ENCODE results near the gene ACTG1. TPM values are rescaled to one million over a fixed set of nuclear protein-coding genes. Genes with fewer than 3 reads are reported as not detected.
A peak's percentile ranks its signal among the peaks of the same experiment; 100 is the strongest.

The ACTG1 gene
- total RNA-seq, 2 experiments from 2014 or later, result 3,566 to 4,759 TPM

DNA sequence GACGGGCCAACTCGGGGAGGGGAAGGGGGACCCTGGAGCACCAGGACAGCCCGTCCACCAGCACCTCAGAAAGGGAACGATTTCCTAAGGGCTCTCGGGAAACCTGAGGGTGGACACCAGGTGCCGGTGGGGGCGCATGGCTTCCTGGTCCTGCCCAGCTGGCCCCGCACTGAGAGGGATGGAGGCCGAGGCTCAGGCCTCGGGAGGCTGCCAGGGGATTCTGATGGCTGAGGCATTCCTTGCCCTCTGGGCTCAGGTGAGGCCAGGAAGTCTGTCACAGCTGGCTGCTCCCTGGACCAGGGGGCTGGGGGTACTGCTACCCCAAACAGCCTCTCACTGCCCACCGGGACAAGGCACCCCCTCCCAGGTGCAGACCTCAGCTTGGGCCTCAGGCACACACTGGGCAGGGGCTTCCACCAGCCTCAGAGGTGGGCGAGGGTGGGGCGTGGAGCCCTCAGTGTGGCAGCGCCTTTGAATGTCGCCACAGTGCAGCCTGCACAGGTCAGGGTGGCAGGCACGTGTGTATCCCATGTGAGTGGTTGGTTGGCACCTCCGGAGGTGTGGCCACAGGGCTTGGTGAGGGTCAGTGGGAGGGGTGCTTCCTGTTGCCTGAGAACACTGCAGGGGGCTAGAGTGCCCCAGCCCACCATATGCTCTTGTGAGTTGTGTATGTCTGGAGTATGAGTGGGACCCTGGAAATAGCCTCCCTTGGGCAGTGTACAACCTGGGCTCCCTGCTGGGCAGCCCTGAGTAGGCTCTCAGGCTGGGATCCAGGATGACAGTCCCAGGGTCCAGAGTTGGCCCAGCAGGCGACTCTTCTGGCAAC lies 11.7 kb upstream of the ACTG1 start:
- Mint-ChIP-seq H3K4me3 (no peak overlapping the region), H3K27ac (no peak overlapping the region), H3K9me3 (ENCODE audit: low read depth) (no peaks in the 10 kb centered on the region), H3K4me1 (peaks cover 3% of the 10 kb centered on the region), H3K36me3 (no peaks in the 10 kb centered on the region), H3K27me3 (peaks cover 5% of the 10 kb centered on the region)
- CTCF ChIA-PET, result no interaction called here
- ATAC-seq, result no peak
- no peak for DNase-seq

DNA sequence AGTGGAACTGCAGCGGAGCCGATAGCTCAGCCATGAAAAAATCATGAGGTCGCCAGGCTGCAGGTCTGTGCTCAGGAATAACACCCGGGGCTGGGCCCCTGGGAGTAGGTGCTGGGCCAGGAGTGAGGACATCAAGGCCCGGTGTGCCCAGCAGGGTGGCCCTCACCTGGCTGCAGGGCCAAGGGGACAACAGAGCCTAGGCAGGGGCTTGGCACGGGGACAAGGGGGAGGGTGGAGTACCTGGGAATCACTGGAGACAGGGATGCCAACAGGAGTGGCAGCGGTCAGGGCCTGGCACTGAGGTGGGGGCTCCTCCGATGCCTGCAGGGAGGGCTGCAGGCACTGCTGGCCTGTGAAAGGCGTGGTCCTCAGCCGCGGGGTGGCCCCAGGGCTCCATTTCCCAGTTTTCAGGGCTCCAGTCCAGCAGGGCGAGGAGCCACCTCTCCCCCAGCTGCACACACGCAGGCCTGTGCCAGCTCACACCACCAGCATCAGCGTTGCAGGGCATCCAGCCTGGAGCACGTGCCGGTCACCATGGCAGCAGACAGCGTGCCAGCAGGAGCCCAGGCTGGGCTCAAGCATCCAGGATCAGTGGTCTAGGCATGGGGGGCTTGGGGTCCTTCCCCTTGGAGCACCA lies 10.9 kb upstream of the ACTG1 start:
- ATAC-seq (no peak), DNase-seq (no peak)
- H3K4me1 Mint-ChIP-seq, result peaks cover 5% of the 10 kb centered on the region
- peaks cover 5% of the 10 kb centered on the region for H3K27me3 Mint-ChIP-seq
- no peaks in the 10 kb centered on the region for H3K36me3 Mint-ChIP-seq
- no peak overlapping the region for H3K4me3 Mint-ChIP-seq
- H3K9me3 Mint-ChIP-seq (ENCODE audit: low read depth), result no peaks in the 10 kb centered on the region
- no peak overlapping the region for H3K27ac Mint-ChIP-seq
- CTCF ChIA-PET, result no interaction called here

DNA sequence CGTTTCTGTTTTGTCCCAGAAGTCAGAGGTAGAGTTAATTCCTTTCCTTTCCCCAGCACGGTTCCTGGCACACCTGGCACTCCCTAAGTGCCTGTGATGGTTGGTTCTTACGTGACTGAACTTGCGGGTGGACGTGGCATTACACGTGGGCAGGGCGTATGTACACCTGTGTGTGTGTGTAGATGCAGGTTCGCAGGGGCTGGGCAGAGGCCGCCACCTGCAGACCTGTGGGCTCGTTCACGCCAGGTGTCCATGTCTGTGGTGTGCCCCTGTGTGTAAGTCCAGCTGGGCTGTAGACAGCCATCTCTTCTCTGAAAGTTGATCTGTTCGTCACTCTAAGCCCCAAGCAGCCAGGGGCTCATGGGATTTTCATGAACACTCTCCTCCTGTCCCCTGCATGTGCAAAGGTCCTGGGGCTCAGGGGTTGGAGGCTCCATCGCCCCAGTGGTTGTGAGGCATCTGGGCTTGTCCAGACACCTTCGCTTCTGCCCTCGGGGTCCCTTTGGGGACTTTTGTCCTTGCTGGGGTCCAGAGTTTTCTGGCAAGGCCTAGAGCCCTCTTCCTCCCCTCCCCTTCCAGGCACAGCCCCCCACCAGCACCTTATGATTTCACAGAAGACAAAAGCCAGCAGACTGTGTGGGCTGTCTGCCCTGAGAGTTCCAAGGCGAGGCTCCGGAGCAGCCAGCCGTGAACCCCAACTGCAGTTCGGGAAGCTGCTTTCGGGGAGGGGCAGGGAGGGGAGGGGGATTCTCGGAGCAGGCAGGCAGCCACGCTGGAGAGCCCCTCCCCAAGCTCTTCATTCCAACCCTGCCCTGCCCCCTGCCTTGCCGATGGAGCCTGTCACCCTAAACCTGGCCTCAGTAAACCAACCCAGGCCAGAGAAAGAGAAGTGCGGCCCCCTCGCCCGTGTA lies 10.1 kb upstream of the ACTG1 start:
- H3K27ac Mint-ChIP-seq, result no peak overlapping the region
- no peaks in the 10 kb centered on the region for H3K9me3 Mint-ChIP-seq (ENCODE audit: low read depth)
- peaks cover 13% of the 10 kb centered on the region for H3K4me1 Mint-ChIP-seq
- H3K36me3 Mint-ChIP-seq, result no peaks in the 10 kb centered on the region
- no peak overlapping the region for H3K4me3 Mint-ChIP-seq
- DNase-seq, result no peak
- peaks cover 5% of the 10 kb centered on the region for H3K27me3 Mint-ChIP-seq
- no peak for ATAC-seq
- CTCF ChIA-PET, result no interaction called here

DNA sequence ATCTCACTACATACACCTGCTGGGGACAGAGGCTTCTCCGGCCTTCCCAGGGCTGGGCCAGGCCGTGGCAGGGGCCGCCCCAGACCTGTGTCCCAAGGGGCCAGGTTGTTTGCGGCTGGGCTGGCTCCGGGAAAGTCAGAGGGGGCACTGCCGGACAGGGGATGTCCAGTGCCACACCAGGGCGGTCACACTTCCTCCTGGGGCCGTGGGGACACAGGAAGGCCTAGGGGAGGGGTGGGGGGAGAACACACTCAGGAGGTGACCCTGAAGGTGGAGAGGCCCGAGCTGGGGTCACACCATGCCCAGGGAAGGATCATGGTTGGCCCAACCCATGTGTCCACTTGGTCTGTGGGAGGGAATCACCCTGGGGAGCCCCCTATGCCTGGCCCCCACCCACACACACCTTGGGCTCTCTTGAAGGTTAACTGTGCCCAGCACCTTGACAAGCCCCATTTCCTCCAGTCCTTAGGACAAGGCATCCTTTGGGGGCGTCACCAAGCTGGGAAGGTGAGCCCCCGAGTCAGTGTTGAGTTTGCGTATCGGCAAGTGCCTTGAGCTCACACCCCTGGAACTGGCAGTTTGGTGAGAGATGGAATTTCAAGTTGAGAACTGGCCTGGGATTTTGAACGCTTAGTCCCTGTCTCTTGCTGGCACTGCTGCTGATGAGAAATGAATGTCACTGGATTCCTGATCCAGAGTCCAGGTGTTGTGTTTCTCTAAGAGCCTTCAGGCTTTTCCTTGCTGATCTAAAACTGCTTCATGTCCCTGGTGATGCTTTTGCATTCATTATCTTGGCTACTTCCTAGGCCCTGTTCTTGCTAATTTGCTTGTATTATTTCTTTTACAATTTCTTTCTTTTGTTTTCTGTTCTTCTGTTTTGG lies 7.7 kb upstream of the ACTG1 start:
- no peak for ATAC-seq

DNA sequence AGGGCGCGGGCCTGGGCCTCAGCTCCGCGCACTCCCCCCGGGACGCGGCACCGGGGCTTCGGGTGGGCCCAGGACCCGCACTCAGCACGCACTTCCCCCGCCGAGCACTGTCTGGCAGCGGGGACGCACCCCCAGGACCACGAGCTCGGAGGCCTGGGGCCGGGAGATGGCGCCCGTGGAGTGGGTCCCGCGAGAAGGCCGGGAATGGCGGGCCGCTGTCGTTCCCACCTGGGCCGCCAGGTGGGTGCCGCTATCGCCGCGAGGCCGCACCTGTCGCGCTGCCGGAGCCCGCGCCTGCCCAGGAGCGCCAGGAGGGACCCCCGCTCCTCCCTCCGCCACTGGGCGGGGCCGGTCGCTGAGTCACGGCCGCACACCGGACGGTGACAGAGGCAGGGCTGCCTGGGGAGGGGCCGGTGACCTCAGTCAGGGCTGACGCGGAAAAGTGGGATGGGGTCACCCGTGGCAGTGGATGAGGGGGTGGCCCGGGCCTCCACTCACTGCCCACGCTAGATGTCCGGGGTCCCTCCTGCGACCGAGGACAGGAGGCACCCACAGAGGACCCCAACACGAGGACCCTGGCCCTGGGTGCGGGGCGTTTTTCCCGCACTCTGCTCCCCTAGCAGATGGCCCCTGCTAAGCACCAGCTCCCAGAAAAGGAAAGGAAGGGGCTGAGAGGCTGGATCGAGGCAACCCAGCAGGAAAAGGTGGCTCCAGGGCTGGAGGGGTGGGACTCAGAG lies 6.9 kb upstream of the ACTG1 start:
- Mint-ChIP-seq H3K27me3 (peaks cover 5% of the 10 kb centered on the region), H3K4me3 (peak overlapping the region; percentile 44), H3K4me1 (peaks cover 34% of the 10 kb centered on the region), H3K27ac (no peak overlapping the region), H3K9me3 (ENCODE audit: low read depth) (no peaks in the 10 kb centered on the region), H3K36me3 (peaks cover 1% of the 10 kb centered on the region)
- DNase-seq (peak; percentile 71), ATAC-seq (peak; percentile 21)
- CTCF ChIA-PET, result interaction anchor here (0.7 to 3.8 kb wide), 13 partner anchors 10 to 185 kb away, joined by 3 to 23 read pairs (median 3); partner anchors contain the start of gene FAAP100

More for the DNA sequence above, 7.7 kb upstream of the ACTG1 start:
- H3K9me3 Mint-ChIP-seq (ENCODE audit: low read depth), result no peaks in the 10 kb centered on the region
- H3K27ac Mint-ChIP-seq, result no peak overlapping the region
- peaks cover 34% of the 10 kb centered on the region for H3K4me1 Mint-ChIP-seq
- H3K27me3 Mint-ChIP-seq, result peaks cover 5% of the 10 kb centered on the region
- H3K36me3 Mint-ChIP-seq, result peaks cover 1% of the 10 kb centered on the region
- DNase-seq, result no peak
- H3K4me3 Mint-ChIP-seq, result no peak overlapping the region
- CTCF ChIA-PET, result interaction anchor here (0.7 to 3.8 kb wide), 4 partner anchors 32 to 81 kb away, joined by 3 to 23 read pairs (median 8); partner anchors contain the start of gene FAAP100

DNA sequence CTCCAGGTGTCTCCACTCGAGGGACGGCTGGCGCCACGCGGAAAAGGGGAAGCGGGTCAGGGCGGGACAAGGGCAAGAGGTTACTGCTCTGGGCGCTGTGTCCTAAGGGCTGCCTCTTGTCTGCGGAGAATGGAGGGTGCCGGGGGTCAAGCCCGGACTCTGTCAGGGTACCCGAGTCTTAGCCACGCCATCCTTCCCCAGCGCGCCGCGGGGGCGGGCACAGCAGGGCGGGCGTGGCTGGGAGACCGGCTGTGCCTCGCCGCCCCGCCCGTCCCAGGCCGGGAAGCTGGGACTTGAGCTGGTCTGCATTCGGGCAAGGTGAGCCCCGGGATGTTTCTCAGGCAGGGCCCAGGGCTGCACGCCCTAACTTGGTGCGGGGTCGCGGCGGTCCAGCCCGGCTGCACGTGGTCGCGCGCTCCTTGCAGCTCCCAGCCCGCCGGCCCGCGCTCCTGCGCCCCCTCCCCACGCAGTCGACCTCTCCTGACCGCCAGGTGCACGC lies 6.2 kb upstream of the ACTG1 start:
- H3K4me1 Mint-ChIP-seq, result peaks cover 34% of the 10 kb centered on the region
- peak; percentile 54 for DNase-seq
- peaks cover 5% of the 10 kb centered on the region for H3K27me3 Mint-ChIP-seq
- peak overlapping the region; percentile 44 for H3K4me3 Mint-ChIP-seq
- CTCF ChIA-PET, result interaction anchor here (0.9 to 4.4 kb wide), 13 partner anchors 9 to 185 kb away, joined by 3 to 23 read pairs (median 4); partner anchors contain the start of gene FAAP100
- H3K9me3 Mint-ChIP-seq (ENCODE audit: low read depth), result no peaks in the 10 kb centered on the region
- H3K36me3 Mint-ChIP-seq, result peaks cover 1% of the 10 kb centered on the region
- ATAC-seq, result peak; percentile 11
- no peak overlapping the region for H3K27ac Mint-ChIP-seq

DNA sequence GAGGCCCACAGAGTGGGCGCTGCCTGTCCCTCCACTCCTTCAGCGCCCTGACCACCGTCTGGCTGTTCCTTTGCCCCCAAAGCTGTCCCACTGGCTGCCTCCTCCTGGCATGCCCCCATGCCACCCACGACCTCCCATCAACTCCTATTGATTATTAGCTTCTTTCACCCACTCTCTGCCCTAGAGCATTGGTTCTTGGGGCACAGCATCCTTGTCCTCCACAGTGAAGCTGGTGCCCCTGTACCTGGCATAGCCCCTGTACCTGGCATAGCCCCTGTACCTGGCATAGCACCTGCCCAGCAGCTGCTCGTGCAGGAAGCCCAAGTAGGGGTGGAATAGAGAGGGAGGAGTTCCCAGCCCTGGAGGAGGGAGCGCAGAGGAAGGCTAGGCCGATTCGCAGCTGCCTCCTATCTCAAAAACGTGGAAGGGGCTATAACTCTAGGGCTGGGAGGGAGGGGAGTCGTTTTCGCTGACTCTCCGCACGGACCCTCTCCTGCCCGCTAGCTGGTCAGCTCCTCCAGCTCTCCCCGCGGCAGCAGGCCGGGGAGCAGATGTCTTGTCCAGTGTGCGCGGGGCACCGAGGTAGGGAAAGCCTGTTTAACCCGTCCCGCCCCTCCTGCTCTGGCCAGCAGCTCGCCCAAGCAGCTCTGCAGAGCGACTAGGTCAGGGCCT lies 5.7 kb upstream of the ACTG1 start:
- Mint-ChIP-seq H3K27me3 (peaks cover 5% of the 10 kb centered on the region), H3K9me3 (ENCODE audit: low read depth) (no peaks in the 10 kb centered on the region), H3K4me3 (peak overlapping the region; percentile 56), H3K4me1 (peaks cover 34% of the 10 kb centered on the region), H3K27ac (peak overlapping the region; percentile 81), H3K36me3 (peaks cover 1% of the 10 kb centered on the region)
- ATAC-seq, result no peak
- DNase-seq, result no peak
- CTCF ChIA-PET, result interaction anchor here (0.9 to 4.4 kb wide), 11 partner anchors 8 to 110 kb away, joined by 3 to 23 read pairs (median 4); partner anchors contain the start of gene FAAP100

DNA sequence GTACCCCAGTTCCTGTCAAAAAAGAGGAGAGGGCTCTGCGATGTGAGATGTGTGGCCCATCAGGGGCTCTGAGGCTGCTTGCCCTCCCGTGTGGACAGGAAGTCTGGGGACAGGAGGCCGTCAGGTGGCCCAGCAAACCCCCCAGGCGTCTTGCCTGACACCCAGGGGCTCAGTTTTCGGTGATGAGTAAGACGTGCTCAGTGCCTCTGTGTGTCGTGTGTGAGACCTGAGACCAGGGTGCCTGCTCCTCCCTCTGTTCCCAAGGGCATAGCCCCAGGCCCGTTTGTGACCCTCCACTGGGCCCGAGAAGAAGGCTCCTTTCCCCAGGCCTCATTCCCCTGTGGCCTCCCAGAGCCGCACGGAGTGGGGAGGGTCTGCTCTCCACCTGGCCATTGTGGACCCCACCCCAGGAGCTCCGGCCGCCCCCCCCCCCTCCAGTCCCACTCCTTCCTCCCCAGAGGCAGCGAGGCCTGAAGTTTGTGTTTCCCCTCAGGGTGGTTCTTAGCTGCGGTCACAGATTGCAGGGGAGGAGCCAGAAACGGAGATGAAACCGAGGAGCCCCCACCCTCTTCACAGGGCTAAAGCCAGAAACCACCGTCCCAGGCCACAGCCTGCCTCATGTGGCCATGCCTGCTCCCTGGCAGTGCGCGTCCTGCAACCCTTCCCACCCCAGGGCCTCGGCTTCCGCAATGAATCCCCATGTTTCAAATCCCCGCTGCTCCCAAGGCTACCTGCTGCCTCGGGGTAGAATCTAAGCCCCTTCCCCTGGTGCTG lies 4.9 kb upstream of the ACTG1 start:
- no peaks in the 10 kb centered on the region for H3K9me3 Mint-ChIP-seq (ENCODE audit: low read depth)
- peaks cover 34% of the 10 kb centered on the region for H3K4me1 Mint-ChIP-seq
- DNase-seq, result peak; percentile 66
- CTCF ChIA-PET, result interaction anchor here (1.0 to 4.4 kb wide), 6 partner anchors 8 to 83 kb away, joined by 3 to 23 read pairs (median 10); partner anchors contain the start of gene FAAP100
- H3K4me3 Mint-ChIP-seq, result peak overlapping the region; percentile 56
- ATAC-seq, result no peak
- peak overlapping the region; percentile 81 for H3K27ac Mint-ChIP-seq
- peaks cover 1% of the 10 kb centered on the region for H3K36me3 Mint-ChIP-seq
- H3K27me3 Mint-ChIP-seq, result peaks cover 3% of the 10 kb centered on the region

DNA sequence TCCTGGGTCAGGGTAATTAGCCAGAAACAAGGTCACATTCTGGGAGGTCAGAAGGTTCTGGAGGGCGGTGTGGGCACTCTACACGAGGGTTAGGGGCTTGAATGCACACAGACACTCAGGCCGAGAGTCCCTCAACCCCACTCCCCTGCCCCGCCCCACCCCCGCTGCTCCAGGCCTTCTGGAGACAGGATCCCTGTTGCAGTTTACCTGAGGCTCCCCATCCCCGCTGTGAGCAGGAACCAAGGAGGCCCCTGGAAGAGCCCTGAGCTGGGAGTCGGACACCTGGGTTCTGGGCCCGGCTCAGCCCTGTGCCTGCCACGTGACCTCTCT lies 4.4 kb upstream of the ACTG1 start:
- peaks cover 5% of the 10 kb centered on the region for H3K36me3 Mint-ChIP-seq
- H3K27ac Mint-ChIP-seq, result peak overlapping the region; percentile 89
- no peaks in the 10 kb centered on the region for H3K27me3 Mint-ChIP-seq
- CTCF ChIA-PET, result interaction anchor here (1.1 to 4.4 kb wide), 3 partner anchors 9 to 84 kb away, joined by 3 to 15 read pairs (median 3); no protein-coding TSS in a partner anchor
- no peaks in the 10 kb centered on the region for H3K9me3 Mint-ChIP-seq (ENCODE audit: low read depth)
- peaks cover 34% of the 10 kb centered on the region for H3K4me1 Mint-ChIP-seq
- H3K4me3 Mint-ChIP-seq, result peak overlapping the region; percentile 94
- ATAC-seq (no peak), DNase-seq (no peak)

DNA sequence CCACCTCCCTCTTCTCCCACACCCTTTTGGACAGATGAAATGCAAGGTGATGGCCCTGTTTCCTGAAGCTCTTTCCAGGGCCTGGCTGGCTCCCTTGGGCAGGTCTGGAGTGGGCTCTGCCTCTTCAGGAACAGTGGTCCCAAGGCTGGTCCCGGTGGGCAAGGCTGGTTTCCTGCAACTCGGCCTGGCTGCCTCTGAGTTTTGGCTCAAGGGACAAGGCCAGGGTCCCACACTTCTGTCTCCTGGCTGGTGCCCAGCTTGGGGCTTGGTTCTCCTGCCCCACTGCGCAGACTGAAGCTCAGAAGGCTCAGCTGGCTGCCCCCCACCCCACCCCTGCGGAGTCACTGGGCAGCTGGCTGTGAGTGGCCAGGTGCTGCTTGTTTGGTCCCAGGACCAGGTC lies 3.8 kb upstream of the ACTG1 start:
- Mint-ChIP-seq H3K27me3 (no peaks in the 10 kb centered on the region), H3K4me1 (peaks cover 34% of the 10 kb centered on the region), H3K4me3 (peak overlapping the region; percentile 94), H3K27ac (peak overlapping the region; percentile 89), H3K9me3 (ENCODE audit: low read depth) (no peaks in the 10 kb centered on the region), H3K36me3 (peaks cover 10% of the 10 kb centered on the region)
- ATAC-seq (no peak), DNase-seq (no peak)
- CTCF ChIA-PET, result interaction anchor here (1.1 to 4.4 kb wide), 4 partner anchors 10 to 84 kb away, joined by 3 to 15 read pairs (median 4); partner anchors contain the start of gene FAAP100

All from activated CD8-positive, alpha-beta memory T cell treated with anti-CD3 and anti-CD28 coated beads, Interleukin-2, amount 10 ng/mL, durations not matched to agents 7 days and 5 days (primary cell).